Adrenal gland (tissue), 12 donors: ENCODE data around the gene KDM4C. TPM values are rescaled to one million over a fixed set of nuclear protein-coding genes. Genes with fewer than 3 reads are reported as not detected.
A peak's percentile ranks its signal among the peaks of the same experiment; 100 is the strongest.

Source experiments
- DNase-seq, 7 donors: peaks; one replicate each; pipeline ENCODE4 v3.0.0-alpha.2; 2019 to 2020
- H3K27ac ChIP-seq, 5 donors: fragments of 200-600 bp; sonication (generic) in 4 of 5; 1 replicate in 3 of 5; 2 replicates in 2 of 5; pipeline versions ENCODE4 v1.5.1 to v1.8.0; 2016 to 2020; ENCODE audit warnings: mild to moderate bottlenecking in 1 of 5
- H3K27me3 ChIP-seq: fragments of 200-600 bp; 2 replicates; pipeline ENCODE4 v1.8.0; 2021
- H3K36me3 ChIP-seq, 2 donors: fragments of 200-600 bp; replicated peaks in 1 of 2; 1 replicate in 1 of 2; 2 replicates in 1 of 2; pipeline versions ENCODE4 v1.5.1 to v1.8.0; 2018 to 2022
- H3K4me1 ChIP-seq, 2 donors: fragments of 200-600 bp; replicated peaks in 1 of 2; 1 replicate in 1 of 2; 2 replicates in 1 of 2; pipeline versions ENCODE4 v1.5.1 to v1.8.0; 2018 to 2021
- H3K4me3 ChIP-seq, 4 donors: fragments of 200-600 bp; sonication (generic) in 3 of 4; one replicate each; pipeline ENCODE4 v1.5.1; 2016 to 2018
- H3K9me3 ChIP-seq, 3 donors: fragments of 200-600 bp; sonication (generic) in 1 of 3; replicated peaks in 1 of 3; 1 replicate in 2 of 3; 2 replicates in 1 of 3; pipeline versions ENCODE4 v1.5.1 to v1.8.0; 2016 to 2021
- CTCF ChIP-seq, 6 experiments: fragments of 450-650 bp in 4 of 6; fragments of 200-600 bp in 2 of 6; sonication (generic) in 1 of 6; IDR thresholded peaks; 1 replicate in 5 of 6; 2 replicates in 1 of 6; pipeline versions ENCODE4 v1.5.1 to v1.8.0; 2016 to 2021; ENCODE audit warnings: antibody characterized with exemption in 6 of 6, mild to moderate bottlenecking in 2 of 6, moderate library complexity in 1 of 6
- POLR2A ChIP-seq, 2 donors: fragments of 450-650 bp; IDR thresholded peaks; one replicate each; pipeline ENCODE4 v1.6.1; 2017; ENCODE audit warnings: antibody characterized with exemption in 2 of 2, mild to moderate bottlenecking in 2 of 2, moderate library complexity in 1 of 2
- WGBS, 4 donors: extraction: QIAGEN DNeasy Blood & Tissue Kit in 2 of 4; methylation state at CpG; one replicate each; pipeline versions ENCODE4 v1.1.5 to v1.1.7; 2013 to 2017; 5-methylcytosine and 5-hydroxymethylcytosine counted together
- intact Hi-C, 2 donors: fragments of 100-400 bp; cut with DNase I; formaldehyde crosslinking; loops; one replicate each; pipeline versions ENCODE4 v1.14.1 to v1.15.0; 2022 to 2023
- polyA plus RNA-seq, 3 donors: library from polyadenylated mRNA; stranded (reverse); fragments of 200-250 nt in 2 of 3; fragments of 350-450 nt in 1 of 3; fragmentation: Illumina TruSeq in 1 of 3; extraction: RNeasy Lipid Tissue Mini Kit (QIAGEN cat#74804) in 1 of 3; gene quantifications; one replicate each; pipeline ENCODE4 v1.2.3, GENCODE V29; 2013 to 2014
- total RNA-seq, 9 donors: library from RNA; depleted of rRNA in 4 of 9; stranded (reverse); fragments of >200 nt in 4 of 9; fragments of 120-200 nt in 1 of 9; fragmentation: NEBNext Ultra II Directional in 1 of 9; extraction: Animal tissue kit (Norgen Biotek cat#: 25700) in 1 of 9; gene quantifications; one replicate each; pipeline versions ENCODE4 v1.1.0 to v1.2.4, GENCODE V29; 2013 to 2023
- donor health status: healthy with polysubstance abuse.
- donor health status: Bipolar disorder and iron deficiency.
- donor health status: DM: yes; HTN: yes; CAD: no.
- donor health status: DM: no; HTN: no; CAD: no.
- donor health status: DM: no; HTN: no; CAD: no.
- donor health status: DM: yes; HTN: yes; CAD: no.

The KDM4C gene
- total and polyA plus RNA-seq, 12 donors: 7.9 to 33.4 (median 23.3) TPM

GRCh38 chr9:6852243-6852963, 94.6 kb downstream of the KDM4C start:
- WGBS, 4 donors: 57 to 65% (median 63%) methylated on average over 7 of the region's 7 CpGs
- Histone ChIP-seq H3K4me1 (peaks cover 0 to 4% of the 10 kb centered on the region in 2 donors), H3K9me3 (no peaks in the 10 kb centered on the region), H3K36me3 (peaks cover 0 to 6% of the 10 kb centered on the region in 2 donors), H3K27me3 (no peaks in the 10 kb centered on the region), H3K4me3 (no peak overlapping the region), H3K27ac (peak overlapping the region in 4 of 5 donors; percentile 19 to 79 (median 68))
- peak; percentile 54 to 68 (median 64) for DNase-seq
- TF ChIP-seq CTCF (IDR thresholded peaks at IDR 0.05) (no peak), POLR2A (IDR thresholded peaks at IDR 0.05) (peak in 1 of 2 donors; percentile 57)
- intact Hi-C loops: no loop called here

- WGBS, 4 donors: 92 to 97% (median 96%) methylated on average over 3 of the region's 3 CpGs
- DNase-seq: no peak
Observed at GRCh38 chr9:6855860-6856259, 98.1 kb downstream of the KDM4C start.

GRCh38 chr9:6864102-6864501, 106.3 kb downstream of the KDM4C start:
- TF ChIP-seq POLR2A (IDR thresholded peaks at IDR 0.05): no peak
- no peak for TF ChIP-seq CTCF (IDR thresholded peaks at IDR 0.05)
- WGBS, 4 donors: 91 to 100% (median 98%) methylated on average over 1 of the region's 1 CpG

More at GRCh38 chr9:6855860-6856259, 98.1 kb downstream of the KDM4C start:
- H3K9me3 ChIP-seq: no peaks in the 10 kb centered on the region
- no peak overlapping the region for H3K27ac ChIP-seq
- peaks cover 0 to 6% of the 10 kb centered on the region in 2 donors for H3K36me3 ChIP-seq
- H3K4me1 ChIP-seq: peaks cover 0 to 4% of the 10 kb centered on the region in 2 donors
- H3K27me3 ChIP-seq: no peaks in the 10 kb centered on the region
- intact Hi-C loops: no loop called here
- no peak for TF ChIP-seq CTCF (IDR thresholded peaks at IDR 0.05)
- TF ChIP-seq POLR2A (IDR thresholded peaks at IDR 0.05): no peak
- no peak overlapping the region for H3K4me3 ChIP-seq

GRCh38 chr9:6869081-6869948, 111.5 kb downstream of the KDM4C start:
- H3K36me3 ChIP-seq: no peaks in the 10 kb centered on the region
- intact Hi-C loops: no loop called here
- H3K4me3 ChIP-seq: no peak overlapping the region
- WGBS, 4 donors: 85 to 88% (median 88%) methylated on average over 4 to 5 of the region's 5 CpGs
- no peak for DNase-seq
- H3K9me3 ChIP-seq: peaks cover 0 to 3% (median 1%) of the 10 kb centered on the region in 3 donors
- H3K4me1 ChIP-seq: peaks cover 0 to 5% of the 10 kb centered on the region in 2 donors
- no peaks in the 10 kb centered on the region for H3K27me3 ChIP-seq
- H3K27ac ChIP-seq: no peak overlapping the region
- no peak for TF ChIP-seq CTCF (IDR thresholded peaks at IDR 0.05)
- no peak for TF ChIP-seq POLR2A (IDR thresholded peaks at IDR 0.05)

More at GRCh38 chr9:6864102-6864501, 106.3 kb downstream of the KDM4C start:
- Histone ChIP-seq H3K9me3 (peaks cover 0 to 10% (median 3%) of the 10 kb centered on the region in 3 donors), H3K4me3 (no peak overlapping the region), H3K27ac (no peak overlapping the region), H3K36me3 (no peaks in the 10 kb centered on the region), H3K4me1 (no peaks in the 10 kb centered on the region), H3K27me3 (no peaks in the 10 kb centered on the region)
- no peak for DNase-seq
- intact Hi-C loops: no loop called here
